HG02870 (cell line): ENCODE measurements around the gene AUTS2.
"Not testable (repeated sequence)": the region's sequence is repeated elsewhere in the genome, so short reads cannot be mapped to it uniquely, and the experiment has no call there.

ENCODE experiments used
- ATAC-seq: cut with Tn5 transposase; IDR thresholded peaks from one replicate; pipeline ENCODE4 v1.9.1; 2021; ENCODE audit warnings: mild to moderate bottlenecking, moderate library complexity; ENCODE audit not compliant: unreplicated experiment

The AUTS2 gene

GRCh38 chr7:70355198-70356020 lies 757.1 kb downstream of the AUTS2 start:
- ATAC-seq: no peak

- ATAC-seq: no peak
These were observed 758.0 kb downstream of the AUTS2 start for GRCh38 chr7:70356085-70356786.

- ATAC-seq: no peak
These were observed 758.6 kb downstream of the AUTS2 start for GRCh38 chr7:70356787-70357328.

- no peak for ATAC-seq
These were observed 762.3 kb downstream of the AUTS2 start for GRCh38 chr7:70360557-70360956.

- ATAC-seq: no peak
These were observed 763.5 kb downstream of the AUTS2 start for GRCh38 chr7:70361821-70362220.

- ATAC-seq: not testable (repeated sequence)
These were observed 766.1 kb downstream of the AUTS2 start for GRCh38 chr7:70364393-70364792.

GRCh38 chr7:70371652-70372051 lies 773.4 kb downstream of the AUTS2 start:
- no peak for ATAC-seq

GRCh38 chr7:70372768-70373515 lies 774.7 kb downstream of the AUTS2 start:
- no peak for ATAC-seq

GRCh38 chr7:70374772-70375533 lies 776.7 kb downstream of the AUTS2 start:
- no peak for ATAC-seq

GRCh38 chr7:70376561-70377031 lies 778.3 kb downstream of the AUTS2 start:
- ATAC-seq: no peak

- ATAC-seq: no peak
These were observed 779.7 kb downstream of the AUTS2 start for GRCh38 chr7:70377957-70378356.

- ATAC-seq: no peak
These were observed 780.9 kb downstream of the AUTS2 start for GRCh38 chr7:70379210-70379609.

GRCh38 chr7:70380421-70381015 lies 782.2 kb downstream of the AUTS2 start:
- no peak for ATAC-seq

GRCh38 chr7:70383066-70383782 lies 784.9 kb downstream of the AUTS2 start:
- ATAC-seq: no peak

GRCh38 chr7:70384024-70384423 lies 785.7 kb downstream of the AUTS2 start:
- ATAC-seq: no peak

GRCh38 chr7:70384891-70385290 lies 786.6 kb downstream of the AUTS2 start:
- ATAC-seq: no peak

GRCh38 chr7:70387217-70387616 lies 788.9 kb downstream of the AUTS2 start:
- no peak for ATAC-seq

GRCh38 chr7:70389531-70390151 lies 791.4 kb downstream of the AUTS2 start:
- ATAC-seq: no peak

GRCh38 chr7:70390251-70390650 lies 792.0 kb downstream of the AUTS2 start:
- no peak for ATAC-seq
